HAP-1 (cell line): Measurements from ENCODE around the gene SFRP2.

Experiments
- DNase-seq, 2 experiments: peaks; one replicate each; pipeline ENCODE4 v3.0.0-alpha.2; 2016 to 2020; ENCODE audit warnings: low spot score in 2 of 2
- H3K27me3 ChIP-seq: fragments of 250-450 bp; sonication (Bioruptor Pico); 2 replicates; pipeline ENCODE4 v1.5.1; 2020; ENCODE audit warnings: low read depth, mild to moderate bottlenecking, moderate library complexity
- H3K36me3 ChIP-seq: fragments of 250-450 bp; sonication (Bioruptor Pico); replicated peaks from 2 replicates; pipeline ENCODE4 v1.5.1; 2020; ENCODE audit warnings: mild to moderate bottlenecking
- H3K4me1 ChIP-seq: fragments of 250-450 bp; sonication (Bioruptor Pico); 2 replicates; pipeline ENCODE4 v1.5.1; 2020; ENCODE audit warnings: mild to moderate bottlenecking
- H3K4me3 ChIP-seq: fragments of 250-450 bp; sonication (Bioruptor Pico); 2 replicates; pipeline ENCODE4 v1.5.1; 2020; ENCODE audit warnings: mild to moderate bottlenecking, moderate library complexity
- H3K9me3 ChIP-seq: fragments of 250-450 bp; sonication (Bioruptor Pico); 2 replicates; pipeline ENCODE4 v1.5.1; 2020; ENCODE audit warnings: mild to moderate bottlenecking, moderate library complexity
- in situ Hi-C: fragments of 300-500 bp; cut with MboI; formaldehyde crosslinking; loops from 3 replicates; pipeline ENCODE4 v1.14.3; 2020; ENCODE audit warnings: low sequenced_read_pairs, inconsistent platforms, mixed read lengths

The SFRP2 gene

GRCh38 chr4:153780221-153780620, 8.7 kb downstream of the SFRP2 start:
- Histone ChIP-seq H3K9me3 (no peaks in the 10 kb centered on the region), H3K27me3 (no peaks in the 10 kb centered on the region), H3K4me1 (peaks cover 13% of the 10 kb centered on the region), H3K36me3 (no peaks in the 10 kb centered on the region), H3K4me3 (no peak overlapping the region)
- in situ Hi-C loops: loop anchor here (25.0 kb wide), 1 partner anchor 532 kb away; no protein-coding TSS in a partner anchor
- DNase-seq: no peak

GRCh38 chr4:153778383-153778782, 10.5 kb downstream of the SFRP2 start:
- Histone ChIP-seq H3K4me1 (peaks cover 13% of the 10 kb centered on the region), H3K4me3 (no peak overlapping the region), H3K36me3 (no peaks in the 10 kb centered on the region), H3K27me3 (no peaks in the 10 kb centered on the region), H3K9me3 (no peaks in the 10 kb centered on the region)
- DNase-seq: no peak
- in situ Hi-C loops: loop anchor here (25.0 kb wide), 1 partner anchor 534 kb away; no protein-coding TSS in a partner anchor

- no peak for DNase-seq
- Histone ChIP-seq H3K4me3 (no peak overlapping the region), H3K36me3 (no peaks in the 10 kb centered on the region), H3K9me3 (no peaks in the 10 kb centered on the region), H3K27me3 (no peaks in the 10 kb centered on the region), H3K4me1 (peaks cover 10% of the 10 kb centered on the region)
- in situ Hi-C loops: loop anchor here (25.0 kb wide), 1 partner anchor 535 kb away; no protein-coding TSS in a partner anchor
These were observed 11.5 kb downstream of the SFRP2 start for GRCh38 chr4:153777421-153777820.

GRCh38 chr4:153776601-153777000, 12.3 kb downstream of the SFRP2 start:
- Histone ChIP-seq H3K36me3 (no peaks in the 10 kb centered on the region), H3K4me3 (no peak overlapping the region), H3K9me3 (no peaks in the 10 kb centered on the region), H3K4me1 (peaks cover 3% of the 10 kb centered on the region), H3K27me3 (no peaks in the 10 kb centered on the region)
- in situ Hi-C loops: loop anchor here (25.0 kb wide), 1 partner anchor 536 kb away; no protein-coding TSS in a partner anchor
- no peak for DNase-seq

- Histone ChIP-seq H3K9me3 (no peaks in the 10 kb centered on the region), H3K27me3 (peaks cover 4% of the 10 kb centered on the region; the same call in 1 of the 2 replicates), H3K36me3 (no peaks in the 10 kb centered on the region), H3K4me1 (no peaks in the 10 kb centered on the region), H3K4me3 (no peak overlapping the region)
- in situ Hi-C loops: no loop called here
- DNase-seq: no peak
These were observed 15.6 kb downstream of the SFRP2 start for GRCh38 chr4:153773236-153773690.

- DNase-seq: no peak
- Histone ChIP-seq H3K27me3 (peaks cover 4% of the 10 kb centered on the region; the same call in 1 of the 2 replicates), H3K36me3 (no peaks in the 10 kb centered on the region), H3K4me3 (no peak overlapping the region), H3K4me1 (peaks cover under 1% of the 10 kb centered on the region; the same call in 1 of the 2 replicates), H3K9me3 (no peaks in the 10 kb centered on the region)
- in situ Hi-C loops: no loop called here
These were observed 17.8 kb downstream of the SFRP2 start for GRCh38 chr4:153771046-153771445.

GRCh38 chr4:153766758-153767157, 22.1 kb downstream of the SFRP2 start:
- no peak overlapping the region for H3K4me3 ChIP-seq
- in situ Hi-C loops: no loop called here
- no peaks in the 10 kb centered on the region for H3K9me3 ChIP-seq
- DNase-seq: no peak
- no peaks in the 10 kb centered on the region for H3K36me3 ChIP-seq
- H3K27me3 ChIP-seq: peaks cover 4% of the 10 kb centered on the region; the same call in 1 of the 2 replicates
- peaks cover 18% of the 10 kb centered on the region for H3K4me1 ChIP-seq

- no peaks in the 10 kb centered on the region for H3K36me3 ChIP-seq
- no peaks in the 10 kb centered on the region for H3K9me3 ChIP-seq
- H3K27me3 ChIP-seq: peaks cover 4% of the 10 kb centered on the region; the same call in 1 of the 2 replicates
- H3K4me3 ChIP-seq: no peak overlapping the region
- in situ Hi-C loops: no loop called here
- DNase-seq: peak in 1 of 2 experiments; percentile 57
- H3K4me1 ChIP-seq: peaks cover 18% of the 10 kb centered on the region
These were observed 23.0 kb downstream of the SFRP2 start for GRCh38 chr4:153765894-153766293.

GRCh38 chr4:153764601-153765368, 24.1 kb downstream of the SFRP2 start:
- Histone ChIP-seq H3K27me3 (peaks cover 4% of the 10 kb centered on the region; the same call in 1 of the 2 replicates), H3K4me3 (no peak overlapping the region), H3K36me3 (no peaks in the 10 kb centered on the region), H3K4me1 (peaks cover 18% of the 10 kb centered on the region), H3K9me3 (no peaks in the 10 kb centered on the region)
- in situ Hi-C loops: no loop called here
- DNase-seq: peak in 1 of 2 experiments; percentile 61

GRCh38 chr4:153763404-153763803, 25.5 kb downstream of the SFRP2 start:
- Histone ChIP-seq H3K36me3 (no peaks in the 10 kb centered on the region), H3K4me3 (no peak overlapping the region), H3K9me3 (no peaks in the 10 kb centered on the region), H3K27me3 (no peaks in the 10 kb centered on the region), H3K4me1 (peaks cover 18% of the 10 kb centered on the region)
- in situ Hi-C loops: no loop called here
- peak in 1 of 2 experiments; percentile 22 for DNase-seq

- Histone ChIP-seq H3K4me1 (peaks cover 5% of the 10 kb centered on the region; the same call in 1 of the 2 replicates), H3K4me3 (no peak within 1 kb of the TSS), H3K9me3 (no peaks in the 10 kb centered on the region), H3K27me3 (no peaks in the 10 kb centered on the region), H3K36me3 (no peaks in the 10 kb centered on the region)
- in situ Hi-C loops: no loop called here
- no peak for DNase-seq
These were observed 29.2 kb downstream of the SFRP2 start, which contains the start of gene RNF175 for GRCh38 chr4:153759407-153760316. TSS of gene RNF175 (minus strand) at chr4:153760024. CDS start at chr4:153759862, 162 bp downstream.

GRCh38 chr4:153758688-153759406, 30.0 kb downstream of the SFRP2 start:
- in situ Hi-C loops: no loop called here

GRCh38 chr4:153758136-153758535, 30.7 kb downstream of the SFRP2 start:
- in situ Hi-C loops: no loop called here
- H3K4me1 ChIP-seq: no peaks in the 10 kb centered on the region
- no peak for DNase-seq
- no peaks in the 10 kb centered on the region for H3K9me3 ChIP-seq
- H3K36me3 ChIP-seq: no peaks in the 10 kb centered on the region
- H3K4me3 ChIP-seq: no peak overlapping the region
- H3K27me3 ChIP-seq: no peaks in the 10 kb centered on the region

More at GRCh38 chr4:153758688-153759406, 30.0 kb downstream of the SFRP2 start:
- Histone ChIP-seq H3K36me3 (no peaks in the 10 kb centered on the region), H3K4me1 (no peaks in the 10 kb centered on the region), H3K9me3 (no peaks in the 10 kb centered on the region), H3K27me3 (no peaks in the 10 kb centered on the region), H3K4me3 (no peak overlapping the region)
- DNase-seq: no peak
